ENCODE measurements around the gene SERINC2. TPM values are rescaled to one million over a fixed set of nuclear protein-coding genes. Genes with fewer than 3 reads are reported as not detected.

The SERINC2 gene
- total RNA-seq, 2 donors from 2014 or later = 0.32 TPM; not detected in 1

DNA sequence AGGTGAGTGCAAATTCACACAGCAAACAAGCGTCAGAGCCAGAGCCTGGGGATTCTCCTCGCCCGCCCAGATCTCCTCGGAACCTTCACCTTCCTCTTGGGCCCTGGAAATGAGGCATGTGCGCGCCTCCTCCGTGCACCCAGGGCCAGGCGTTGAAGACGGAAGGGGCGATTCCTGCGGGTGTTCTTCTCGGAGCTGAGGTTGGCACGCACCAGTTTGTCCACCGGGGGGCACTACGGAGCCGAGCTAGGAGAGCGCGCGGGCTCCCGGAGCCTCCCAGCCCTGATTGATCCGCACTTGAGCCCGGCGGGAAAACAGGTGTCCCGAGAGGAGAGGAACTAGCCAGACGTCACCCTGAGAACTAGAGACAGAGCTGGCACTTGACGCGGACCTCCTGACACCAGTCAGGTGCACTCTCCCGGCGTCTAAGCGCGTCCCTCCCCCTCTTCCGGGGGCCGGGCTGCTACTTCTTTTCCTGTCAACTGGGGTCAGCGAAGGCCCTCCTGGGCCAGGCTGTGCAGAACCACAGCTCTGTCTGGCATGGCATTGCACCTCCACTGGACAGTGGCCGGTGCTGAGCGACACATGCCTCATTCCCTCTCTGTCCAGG, 18.3 kb upstream of the SERINC2 start:
- no peaks in the 10 kb centered on the region for H3K9me3 ChIP-seq (ENCODE audit: control insufficient read depth, low read length, poor library complexity, severe bottlenecking)
- Mint-ChIP-seq H3K36me3 (ENCODE audit: low read depth) (no peaks in the 10 kb centered on the region), H3K4me3 (peak overlapping the region; percentile 85), H3K4me1 (peaks cover 14% of the 10 kb centered on the region), H3K27ac (no peak overlapping the region), H3K27me3 (peaks cover 26% of the 10 kb centered on the region)
- peak; percentile 51 to 69 (median 60) for DNase-seq
- peak; percentile 97 for ATAC-seq

DNA sequence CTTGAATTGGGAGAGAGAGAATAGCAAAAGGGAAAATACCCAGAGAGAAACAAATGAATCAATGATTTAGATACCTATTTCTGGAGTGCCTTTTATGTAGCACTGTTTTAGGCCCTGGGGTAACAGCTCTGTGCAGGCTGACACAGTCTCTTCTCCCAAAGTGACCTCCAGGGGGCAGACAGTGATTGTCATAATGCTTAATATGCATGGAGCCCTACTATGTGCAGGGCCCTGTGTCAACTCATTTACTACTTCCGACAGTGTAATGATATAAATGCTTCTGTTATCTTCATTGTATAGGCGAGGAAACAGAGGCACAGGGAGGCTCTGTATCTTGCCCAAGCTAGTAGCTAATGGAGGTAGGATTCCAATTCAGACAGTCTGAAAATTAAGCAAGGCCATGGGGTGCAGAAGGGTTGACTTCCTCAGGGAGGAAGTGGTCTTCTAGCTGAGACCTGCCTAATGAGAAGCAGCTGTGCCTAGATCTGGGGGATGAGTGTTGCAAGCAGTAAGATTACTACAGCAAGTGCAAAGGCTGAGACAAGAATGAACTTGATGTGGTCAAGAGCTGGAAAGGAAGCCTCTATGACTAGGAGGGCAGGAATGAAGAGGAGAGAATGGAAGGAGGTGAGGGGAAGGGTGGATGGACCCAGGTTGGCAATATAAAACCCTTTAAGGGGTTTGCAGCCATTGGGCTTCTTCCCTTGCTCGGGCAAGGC, 16.2 kb upstream of the SERINC2 start:
- no peak overlapping the region for H3K27ac Mint-ChIP-seq
- DNase-seq (no peak), ATAC-seq (no peak)
- H3K4me1 Mint-ChIP-seq = peaks cover 18% of the 10 kb centered on the region
- H3K27me3 Mint-ChIP-seq = peaks cover 33% of the 10 kb centered on the region
- no peak overlapping the region for H3K4me3 Mint-ChIP-seq
- H3K36me3 Mint-ChIP-seq (ENCODE audit: low read depth) = peaks cover 3% of the 10 kb centered on the region
- no peaks in the 10 kb centered on the region for H3K9me3 ChIP-seq (ENCODE audit: control insufficient read depth, low read length, poor library complexity, severe bottlenecking)

GRCh38 chr1:31397360-31398095, 15.5 kb upstream of the SERINC2 start:
- H3K36me3 Mint-ChIP-seq (ENCODE audit: low read depth) = peaks cover 3% of the 10 kb centered on the region
- H3K4me1 Mint-ChIP-seq = peaks cover 18% of the 10 kb centered on the region
- no peak overlapping the region for H3K27ac Mint-ChIP-seq
- peaks cover 28% of the 10 kb centered on the region for H3K27me3 Mint-ChIP-seq
- H3K9me3 ChIP-seq (ENCODE audit: control insufficient read depth, low read length, poor library complexity, severe bottlenecking) = no peaks in the 10 kb centered on the region
- no peak for DNase-seq
- ATAC-seq = no peak
- no peak overlapping the region for H3K4me3 Mint-ChIP-seq

GRCh38 chr1:31398246-31398645, 14.8 kb upstream of the SERINC2 start:
- no peak overlapping the region for H3K27ac Mint-ChIP-seq
- ATAC-seq (no peak), DNase-seq (no peak)
- peaks cover 3% of the 10 kb centered on the region for H3K36me3 Mint-ChIP-seq (ENCODE audit: low read depth)
- no peaks in the 10 kb centered on the region for H3K9me3 ChIP-seq (ENCODE audit: control insufficient read depth, low read length, poor library complexity, severe bottlenecking)
- peaks cover 23% of the 10 kb centered on the region for H3K27me3 Mint-ChIP-seq
- peaks cover 18% of the 10 kb centered on the region for H3K4me1 Mint-ChIP-seq
- no peak overlapping the region for H3K4me3 Mint-ChIP-seq

DNA sequence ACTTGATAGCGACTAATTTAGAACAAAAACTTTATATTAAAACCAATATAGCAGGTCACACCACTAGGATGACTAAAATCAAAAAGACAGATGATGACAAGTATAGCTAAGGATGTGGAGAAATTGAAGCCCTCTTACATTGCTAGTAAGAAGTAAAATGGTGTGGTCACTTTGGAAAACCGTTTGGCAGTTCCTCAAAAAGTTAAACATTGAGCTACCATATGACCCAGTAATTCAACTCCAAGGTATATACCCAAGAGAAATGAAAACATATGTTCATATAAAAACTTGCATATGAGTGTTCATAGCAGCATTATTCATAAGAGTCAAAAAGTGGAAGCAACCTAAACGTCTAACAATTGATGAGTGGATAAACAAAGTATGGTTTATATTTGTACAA, 13.0 kb upstream of the SERINC2 start:
- DNase-seq (no peak), ATAC-seq (no peak)
- Mint-ChIP-seq H3K27ac (peak overlapping the region; percentile 59), H3K4me3 (no peak overlapping the region), H3K4me1 (peaks cover 11% of the 10 kb centered on the region), H3K27me3 (peaks cover 33% of the 10 kb centered on the region), H3K36me3 (ENCODE audit: low read depth) (peaks cover 4% of the 10 kb centered on the region)
- H3K9me3 ChIP-seq (ENCODE audit: control insufficient read depth, low read length, poor library complexity, severe bottlenecking) = no peaks in the 10 kb centered on the region

DNA sequence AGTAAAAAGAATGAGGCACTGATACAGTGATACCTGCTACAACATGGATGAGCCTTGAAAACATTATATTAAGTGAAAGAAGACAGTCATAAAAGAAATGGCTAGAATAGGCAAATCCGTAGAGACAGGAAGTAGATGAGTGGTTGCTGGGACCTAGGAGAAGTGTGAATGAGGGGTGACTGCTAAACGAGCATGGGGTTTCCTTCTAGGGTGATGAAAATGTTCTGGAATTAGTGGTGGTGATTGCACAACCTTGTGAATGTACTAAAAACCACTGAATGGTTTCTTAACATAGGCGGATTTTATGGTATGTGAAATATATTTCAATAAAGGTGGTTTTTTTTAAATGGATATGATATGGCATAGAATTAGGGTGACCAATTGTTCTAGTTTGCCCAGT, 12.6 kb upstream of the SERINC2 start:
- no peaks in the 10 kb centered on the region for H3K9me3 ChIP-seq (ENCODE audit: control insufficient read depth, low read length, poor library complexity, severe bottlenecking)
- H3K4me1 Mint-ChIP-seq = peaks cover 8% of the 10 kb centered on the region
- DNase-seq (no peak), ATAC-seq (no peak)
- peaks cover 5% of the 10 kb centered on the region for H3K36me3 Mint-ChIP-seq (ENCODE audit: low read depth)
- H3K27ac Mint-ChIP-seq = peak overlapping the region; percentile 59
- H3K27me3 Mint-ChIP-seq = peaks cover 37% of the 10 kb centered on the region
- H3K4me3 Mint-ChIP-seq = no peak overlapping the region

DNA sequence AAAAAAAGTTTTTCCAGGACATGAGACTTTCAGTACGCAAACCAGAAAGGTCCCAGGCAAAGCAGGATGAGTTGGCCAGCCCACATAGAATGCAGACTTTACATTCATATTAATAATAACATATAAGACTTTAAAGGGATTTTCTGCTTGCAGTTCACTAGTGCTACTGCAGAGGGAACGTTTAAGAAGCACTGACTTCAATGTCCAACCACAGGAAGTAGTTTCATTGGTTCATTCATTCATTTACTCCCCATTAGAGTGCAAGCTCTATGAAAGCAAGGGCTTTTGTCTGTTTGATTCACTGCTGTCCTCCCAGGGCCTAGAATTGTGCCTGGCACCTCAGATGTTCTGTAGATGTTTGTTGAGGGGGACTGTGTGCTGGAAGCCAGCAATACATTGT, 11.8 kb upstream of the SERINC2 start:
- H3K27ac Mint-ChIP-seq = no peak overlapping the region
- H3K9me3 ChIP-seq (ENCODE audit: control insufficient read depth, low read length, poor library complexity, severe bottlenecking) = no peaks in the 10 kb centered on the region
- peaks cover 36% of the 10 kb centered on the region for H3K27me3 Mint-ChIP-seq
- peaks cover 7% of the 10 kb centered on the region for H3K4me1 Mint-ChIP-seq
- H3K36me3 Mint-ChIP-seq (ENCODE audit: low read depth) = peaks cover 5% of the 10 kb centered on the region
- no peak for ATAC-seq
- H3K4me3 Mint-ChIP-seq = no peak overlapping the region
- DNase-seq = no peak

DNA sequence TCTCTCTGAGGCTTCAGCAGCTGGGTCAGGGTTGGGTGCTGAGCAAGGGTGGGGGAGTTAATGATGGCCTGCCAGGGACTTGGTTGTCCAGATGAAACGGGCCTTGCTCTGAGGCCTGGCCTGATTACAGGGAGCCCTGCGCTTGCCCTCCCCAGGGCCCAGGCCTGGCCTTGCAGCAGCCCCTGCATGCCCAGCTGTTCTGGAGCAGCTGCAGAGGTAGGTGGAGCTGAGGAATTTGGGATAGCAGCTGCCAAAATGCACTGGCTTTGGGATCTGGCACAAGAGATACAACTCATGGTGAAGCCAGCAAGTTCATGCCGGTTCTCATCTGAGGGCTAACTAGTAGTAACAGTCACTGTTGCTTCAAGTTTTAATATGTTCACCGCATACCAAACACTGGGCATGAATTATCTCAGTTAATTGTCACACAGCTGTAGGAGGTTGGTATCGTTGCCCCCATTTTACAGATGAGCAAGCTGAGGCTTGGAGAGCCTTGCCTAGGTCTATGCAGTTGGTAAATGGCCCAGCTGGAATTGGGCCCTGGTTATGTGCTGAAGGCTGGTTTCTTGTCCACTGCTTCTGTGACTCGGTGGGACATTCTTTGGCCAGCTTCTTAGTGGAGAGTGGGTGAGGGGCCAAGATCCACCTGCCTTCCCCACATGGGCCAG, 7.3 kb upstream of the SERINC2 start:
- Mint-ChIP-seq H3K4me3 (no peak overlapping the region), H3K36me3 (ENCODE audit: low read depth) (peaks cover 3% of the 10 kb centered on the region), H3K4me1 (peaks cover 2% of the 10 kb centered on the region), H3K27ac (no peak overlapping the region), H3K27me3 (peaks cover 42% of the 10 kb centered on the region)
- H3K9me3 ChIP-seq (ENCODE audit: control insufficient read depth, low read length, poor library complexity, severe bottlenecking) = no peaks in the 10 kb centered on the region
- no peak for ATAC-seq
- DNase-seq = no peak

DNA sequence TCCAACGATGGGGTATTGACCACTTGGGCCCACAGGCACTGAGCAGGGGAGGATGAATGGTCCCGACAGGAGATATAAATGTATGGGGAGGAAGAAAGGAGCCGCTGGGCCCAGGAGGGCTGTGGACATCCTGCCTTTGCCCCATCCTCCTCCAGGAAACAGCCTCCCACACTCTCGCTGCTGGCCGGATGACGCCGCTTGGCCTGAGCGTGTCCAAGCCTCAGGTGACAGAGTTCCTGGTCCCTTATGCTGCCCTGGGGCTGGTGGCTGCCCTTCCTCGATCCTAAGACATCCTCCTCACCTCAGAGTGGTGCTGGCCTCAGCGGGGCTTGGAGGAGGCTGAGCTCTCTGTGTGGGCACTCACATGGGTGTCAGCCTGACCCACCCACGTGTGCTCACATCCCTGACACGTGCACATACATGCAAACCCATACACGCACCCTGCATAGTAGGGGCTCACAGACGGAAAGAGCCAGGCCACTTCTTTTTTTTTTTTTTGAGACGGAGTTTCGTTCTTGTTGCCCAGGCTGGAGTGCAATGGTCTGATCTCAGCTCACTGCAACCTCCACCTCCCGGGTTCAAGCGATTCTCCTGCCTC, 5.9 kb upstream of the SERINC2 start:
- peaks cover 56% of the 10 kb centered on the region for H3K27me3 Mint-ChIP-seq
- no peak for DNase-seq
- H3K36me3 Mint-ChIP-seq (ENCODE audit: low read depth) = peaks cover 7% of the 10 kb centered on the region
- no peak overlapping the region for H3K27ac Mint-ChIP-seq
- ATAC-seq = no peak
- H3K4me1 Mint-ChIP-seq = peaks cover 2% of the 10 kb centered on the region
- no peak overlapping the region for H3K4me3 Mint-ChIP-seq
- H3K9me3 ChIP-seq (ENCODE audit: control insufficient read depth, low read length, poor library complexity, severe bottlenecking) = no peaks in the 10 kb centered on the region

GRCh38 chr1:31408788-31409318, 4.2 kb upstream of the SERINC2 start:
- no peak for DNase-seq
- peaks cover 61% of the 10 kb centered on the region for H3K27me3 Mint-ChIP-seq
- ATAC-seq = no peak
- no peak overlapping the region for H3K4me3 Mint-ChIP-seq
- H3K27ac Mint-ChIP-seq = no peak overlapping the region
- peaks cover 7% of the 10 kb centered on the region for H3K4me1 Mint-ChIP-seq
- peaks cover 10% of the 10 kb centered on the region for H3K36me3 Mint-ChIP-seq (ENCODE audit: low read depth)
- H3K9me3 ChIP-seq (ENCODE audit: control insufficient read depth, low read length, poor library complexity, severe bottlenecking) = no peaks in the 10 kb centered on the region

GRCh38 chr1:31409946-31410858, 2.8 kb upstream of the SERINC2 start:
- no peak overlapping the region for H3K4me3 Mint-ChIP-seq
- peaks cover 66% of the 10 kb centered on the region for H3K27me3 Mint-ChIP-seq
- H3K36me3 Mint-ChIP-seq (ENCODE audit: low read depth) = peaks cover 7% of the 10 kb centered on the region
- DNase-seq (no peak), ATAC-seq (no peak)
- H3K4me1 Mint-ChIP-seq = peaks cover 8% of the 10 kb centered on the region
- H3K27ac Mint-ChIP-seq = peak overlapping the region; percentile 66
- H3K9me3 ChIP-seq (ENCODE audit: control insufficient read depth, low read length, poor library complexity, severe bottlenecking) = no peaks in the 10 kb centered on the region

- Mint-ChIP-seq H3K27me3 (peaks cover 72% of the 10 kb centered on the region), H3K4me1 (peaks cover 8% of the 10 kb centered on the region), H3K36me3 (ENCODE audit: low read depth) (peaks cover 7% of the 10 kb centered on the region), H3K4me3 (no peak overlapping the region), H3K27ac (peak overlapping the region; percentile 66)
- DNase-seq (no peak), ATAC-seq (no peak)
- H3K9me3 ChIP-seq (ENCODE audit: control insufficient read depth, low read length, poor library complexity, severe bottlenecking) = no peaks in the 10 kb centered on the region
Observed at GRCh38 chr1:31410871-31411270, 2.1 kb upstream of the SERINC2 start.

Data from T-helper 17 cell (primary cell).